VCaP (cell line): Measurements from ENCODE around the gene ACVR1.
"Not testable (repeated sequence)": the region's sequence is repeated elsewhere in the genome, so short reads cannot be mapped to it uniquely, and the experiment has no call there.

ENCODE experiments used
- H3K27ac ChIP-seq: fragments of 450-650 bp; 2 replicates; pipeline ENCODE4 v1.5.1; 2017
- CTCF ChIP-seq: fragments of 450-650 bp; conservative IDR thresholded peaks from 2 replicates; pipeline ENCODE4 v1.5.1; 2017; ENCODE audit warnings: mild to moderate bottlenecking, moderate library complexity

Gene ACVR1

GRCh38 chr2:157893611-157894010 is 17.5 kb upstream of the ACVR1 start:
- TF ChIP-seq CTCF, result no peak
- H3K27ac ChIP-seq, result no peak overlapping the region

GRCh38 chr2:157891643-157892041 is 15.5 kb upstream of the ACVR1 start:
- no peak overlapping the region for H3K27ac ChIP-seq
- TF ChIP-seq CTCF, result no peak

GRCh38 chr2:157890969-157891642 is 15.0 kb upstream of the ACVR1 start:
- H3K27ac ChIP-seq, result no peak overlapping the region
- no peak for TF ChIP-seq CTCF

- H3K27ac ChIP-seq, result no peak overlapping the region
- no peak for TF ChIP-seq CTCF
These were observed 11.8 kb upstream of the ACVR1 start for GRCh38 chr2:157887946-157888345.

- not testable (repeated sequence) for H3K27ac ChIP-seq
These were observed 8.4 kb upstream of the ACVR1 start for GRCh38 chr2:157884533-157884932.

GRCh38 chr2:157880927-157881326 is 4.8 kb upstream of the ACVR1 start:
- no peak for TF ChIP-seq CTCF
- no peak overlapping the region for H3K27ac ChIP-seq

GRCh38 chr2:157877761-157878400 is 1.8 kb upstream of the ACVR1 start:
- H3K27ac ChIP-seq, result peak overlapping the region; percentile 90
- no peak for TF ChIP-seq CTCF

GRCh38 chr2:157876786-157877138 is 632 bp upstream of the ACVR1 start:
- peak overlapping the region; percentile 90 for H3K27ac ChIP-seq

More at GRCh38 chr2:157876786-157877138, 632 bp upstream of the ACVR1 start:
- TF ChIP-seq CTCF, result no peak
